Activated naive CD4-positive, alpha-beta T cell treated with anti-CD3 and anti-CD28 coated beads for 36 hours (primary cell): ENCODE data around the gene SEC63. TPM values are rescaled to one million over a fixed set of nuclear protein-coding genes. Genes with fewer than 3 reads are reported as not detected.

Experiments
- CTCF ChIA-PET: fragments of 350-600 bp; sonication (Branson Sonifier 250); formaldehyde crosslinking; loops from one replicate; lab custom pipeline; 2021; ENCODE audit warnings: antibody characterized with exemption; lab: Charles Lee
- DNase-seq: peaks from one replicate; pipeline ENCODE4 v3.0.0-alpha.2; 2020
- H3K27ac Mint-ChIP-seq: one replicate; pipeline ENCODE4 v1.8.0; 2021; ENCODE audit warnings: mild to moderate bottlenecking, mixed read lengths
- H3K27me3 Mint-ChIP-seq: one replicate; pipeline ENCODE4 v1.8.0; 2021; ENCODE audit warnings: low read depth, mixed read lengths
- H3K36me3 Mint-ChIP-seq: one replicate; pipeline ENCODE4 v1.8.0; 2021; ENCODE audit warnings: low read depth, mixed read lengths
- H3K4me1 Mint-ChIP-seq: one replicate; pipeline ENCODE4 v1.8.0; 2021; ENCODE audit warnings: low read depth, mixed read lengths
- H3K4me3 Mint-ChIP-seq: one replicate; pipeline ENCODE4 v1.8.0; 2021; ENCODE audit warnings: mild to moderate bottlenecking, moderate library complexity, mixed read lengths
- H3K9me3 Mint-ChIP-seq: one replicate; pipeline ENCODE4 v1.8.0; 2021; ENCODE audit warnings: mixed read lengths
- intact Hi-C: fragments of 100-400 bp; cut with micrococcal nuclease; formaldehyde crosslinking; loops from one replicate; pipeline ENCODE4 v1.15.1; 2023
- total RNA-seq, 2 experiments: library from RNA; stranded (reverse); gene quantifications; one replicate each; pipeline ENCODE4 v1.2.3, GENCODE V29; 2021

Gene SEC63
- total RNA-seq, 2 experiments from 2014 or later: 78.3 to 86.5 TPM

DNA sequence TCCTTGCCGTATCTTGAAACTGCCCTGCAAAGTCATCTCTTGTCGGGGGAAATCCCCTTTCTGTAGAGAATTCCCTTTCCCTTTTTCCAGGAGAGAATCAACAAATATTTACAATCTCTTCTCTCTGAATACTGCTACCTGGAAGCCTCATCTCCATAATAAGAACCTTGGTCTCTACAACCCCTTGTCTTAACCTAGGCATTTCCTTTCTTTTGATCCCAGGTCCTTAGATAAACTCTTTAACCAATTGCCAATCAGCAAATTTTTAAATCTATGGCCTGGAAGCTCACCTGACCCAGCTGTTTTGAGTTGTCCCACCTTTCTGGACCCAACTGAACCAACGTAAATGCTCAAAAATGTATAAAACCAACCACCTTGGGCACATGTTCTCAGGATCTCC, 30.6 kb upstream of the SEC63 start:
- intact Hi-C loops: no loop called here
- Mint-ChIP-seq H3K4me3 (no peak overlapping the region), H3K27ac (no peak overlapping the region), H3K36me3 (no peaks in the 10 kb centered on the region), H3K9me3 (no peaks in the 10 kb centered on the region), H3K27me3 (no peaks in the 10 kb centered on the region), H3K4me1 (no peaks in the 10 kb centered on the region)
- CTCF ChIA-PET: interaction anchor here (0.7 kb wide), 1 partner anchor 31 kb away, joined by 3 read pairs; no protein-coding TSS in a partner anchor
- no peak for DNase-seq

DNA sequence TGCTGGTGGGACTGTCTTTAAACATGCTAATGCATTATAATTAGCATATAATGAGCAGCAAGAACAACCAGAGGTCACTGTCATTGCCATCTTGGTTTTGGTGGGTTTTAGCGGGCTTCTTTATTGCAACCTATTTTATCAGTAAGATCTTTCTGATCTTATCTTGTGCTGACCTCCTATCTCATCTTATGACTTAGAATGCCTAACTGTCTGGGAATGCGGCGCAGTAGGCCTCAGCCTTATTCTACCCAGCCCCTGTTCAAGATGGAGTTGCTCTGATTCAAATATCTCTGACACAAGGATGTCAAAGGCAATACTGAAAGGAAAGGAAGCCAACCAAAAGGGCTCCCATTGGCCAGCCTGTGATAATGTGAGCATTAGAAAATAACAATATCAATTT, 29.8 kb upstream of the SEC63 start:
- Mint-ChIP-seq H3K9me3 (no peaks in the 10 kb centered on the region), H3K27me3 (no peaks in the 10 kb centered on the region), H3K27ac (no peak overlapping the region), H3K4me3 (no peak overlapping the region), H3K36me3 (no peaks in the 10 kb centered on the region), H3K4me1 (no peaks in the 10 kb centered on the region)
- CTCF ChIA-PET: interaction anchor here (0.6 kb wide), 1 partner anchor 62 kb away, joined by 3 read pairs; no protein-coding TSS in a partner anchor
- intact Hi-C loops: no loop called here
- DNase-seq: no peak

DNA sequence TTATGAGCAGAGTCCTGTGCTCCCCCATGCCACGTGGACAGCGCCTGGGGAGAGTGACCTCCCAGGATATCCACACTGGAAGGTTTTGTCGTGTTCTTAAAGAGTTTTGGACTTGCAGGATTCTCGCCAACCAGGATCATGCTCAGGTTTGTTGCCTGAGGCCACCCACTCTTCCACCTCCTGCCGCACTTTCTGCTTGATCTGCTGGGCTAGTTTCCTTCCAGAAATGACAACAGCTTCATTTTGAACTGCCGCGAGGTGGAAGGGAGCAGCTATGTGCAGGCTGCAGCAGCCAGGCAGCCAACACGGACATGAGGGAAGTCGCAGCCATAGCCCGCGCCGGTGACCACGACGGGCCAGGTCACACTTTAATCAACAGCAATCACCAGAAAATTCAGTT, 27.7 kb upstream of the SEC63 start:
- Mint-ChIP-seq H3K4me3 (no peak overlapping the region), H3K4me1 (no peaks in the 10 kb centered on the region), H3K36me3 (no peaks in the 10 kb centered on the region), H3K27ac (no peak overlapping the region), H3K9me3 (no peaks in the 10 kb centered on the region), H3K27me3 (no peaks in the 10 kb centered on the region)
- DNase-seq: no peak
- intact Hi-C loops: no loop called here
- CTCF ChIA-PET: no interaction called here

DNA sequence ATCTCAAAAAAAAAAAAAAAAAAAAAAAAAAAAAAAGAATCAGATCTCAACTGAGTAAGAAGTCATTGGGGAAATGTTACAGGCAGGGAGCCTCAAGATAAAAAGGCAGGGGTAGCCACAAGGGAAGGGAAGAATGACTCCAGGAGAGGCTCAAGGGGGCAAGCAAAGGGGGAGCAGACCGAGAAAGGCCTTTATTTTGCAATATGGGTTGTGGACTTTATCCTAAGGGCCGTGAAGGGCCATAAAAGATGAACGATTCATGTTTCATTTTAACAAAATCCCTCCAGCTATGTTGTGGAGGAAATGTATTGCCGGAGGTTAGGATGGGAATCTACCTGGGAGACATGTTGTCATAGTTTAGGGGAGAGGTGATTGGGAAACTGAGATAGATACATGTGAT, 25.8 kb upstream of the SEC63 start:
- no peak for DNase-seq
- no peak overlapping the region for H3K4me3 Mint-ChIP-seq
- H3K36me3 Mint-ChIP-seq: no peaks in the 10 kb centered on the region
- H3K27me3 Mint-ChIP-seq: no peaks in the 10 kb centered on the region
- intact Hi-C loops: no loop called here
- no peak overlapping the region for H3K27ac Mint-ChIP-seq
- H3K4me1 Mint-ChIP-seq: no peaks in the 10 kb centered on the region
- no peaks in the 10 kb centered on the region for H3K9me3 Mint-ChIP-seq
- CTCF ChIA-PET: interaction anchor here (0.6 kb wide), 2 partner anchors 9 to 34 kb away, joined by 3 to 5 read pairs; no protein-coding TSS in a partner anchor

DNA sequence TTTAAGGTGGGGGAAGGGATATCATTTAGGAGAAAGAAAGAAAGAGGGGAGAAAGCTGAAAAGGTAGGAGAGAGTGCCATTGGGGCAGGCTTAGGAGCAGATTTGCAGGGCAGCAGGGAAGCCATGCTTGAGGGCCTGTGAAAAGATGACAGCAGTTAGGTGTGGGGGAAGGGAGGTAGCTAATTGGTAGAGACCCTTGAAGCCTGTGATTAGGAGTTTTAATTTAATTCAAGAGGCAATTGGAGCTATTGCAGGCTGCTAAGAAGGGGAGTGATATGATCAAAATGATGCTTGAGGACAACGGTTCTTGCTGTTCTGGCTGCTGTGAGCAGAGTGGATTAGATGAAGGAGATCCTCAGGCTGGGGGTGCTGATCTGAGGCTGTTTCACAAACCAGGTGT, 24.5 kb upstream of the SEC63 start:
- Mint-ChIP-seq H3K27me3 (no peaks in the 10 kb centered on the region), H3K4me3 (no peak overlapping the region), H3K27ac (no peak overlapping the region), H3K4me1 (no peaks in the 10 kb centered on the region), H3K36me3 (no peaks in the 10 kb centered on the region), H3K9me3 (no peaks in the 10 kb centered on the region)
- CTCF ChIA-PET: interaction anchor here (0.5 to 5.6 kb wide), 4 partner anchors 65 to 257 kb away, joined by 3 to 57 read pairs (median 3); no protein-coding TSS in a partner anchor
- intact Hi-C loops: no loop called here
- no peak for DNase-seq

DNA sequence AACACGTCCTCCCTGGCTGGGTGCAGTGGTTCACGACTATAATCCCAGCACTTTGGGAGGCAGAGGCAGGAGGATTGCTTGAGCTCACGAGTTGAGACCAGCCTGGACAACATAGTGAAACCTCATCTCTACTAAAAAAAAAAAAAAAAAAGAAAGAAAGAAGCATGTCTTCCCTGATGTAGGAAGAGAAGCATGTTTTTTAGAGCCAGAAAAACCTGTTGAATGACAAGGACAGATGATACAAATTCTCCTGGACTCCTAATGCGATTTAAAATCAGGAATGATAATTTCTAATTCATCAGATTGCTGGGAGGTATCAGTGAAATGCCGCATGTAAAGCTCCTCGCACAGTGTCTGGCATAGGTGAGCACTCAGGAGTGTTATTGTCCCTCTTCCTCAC, 23.7 kb upstream of the SEC63 start:
- no peak for DNase-seq
- CTCF ChIA-PET: interaction anchor here (0.9 to 5.6 kb wide), 5 partner anchors 8 to 510 kb away, joined by 3 to 57 read pairs (median 5); no protein-coding TSS in a partner anchor
- H3K36me3 Mint-ChIP-seq: no peaks in the 10 kb centered on the region
- no peak overlapping the region for H3K4me3 Mint-ChIP-seq
- H3K4me1 Mint-ChIP-seq: no peaks in the 10 kb centered on the region
- H3K9me3 Mint-ChIP-seq: no peaks in the 10 kb centered on the region
- H3K27ac Mint-ChIP-seq: no peak overlapping the region
- H3K27me3 Mint-ChIP-seq: no peaks in the 10 kb centered on the region
- intact Hi-C loops: no loop called here

DNA sequence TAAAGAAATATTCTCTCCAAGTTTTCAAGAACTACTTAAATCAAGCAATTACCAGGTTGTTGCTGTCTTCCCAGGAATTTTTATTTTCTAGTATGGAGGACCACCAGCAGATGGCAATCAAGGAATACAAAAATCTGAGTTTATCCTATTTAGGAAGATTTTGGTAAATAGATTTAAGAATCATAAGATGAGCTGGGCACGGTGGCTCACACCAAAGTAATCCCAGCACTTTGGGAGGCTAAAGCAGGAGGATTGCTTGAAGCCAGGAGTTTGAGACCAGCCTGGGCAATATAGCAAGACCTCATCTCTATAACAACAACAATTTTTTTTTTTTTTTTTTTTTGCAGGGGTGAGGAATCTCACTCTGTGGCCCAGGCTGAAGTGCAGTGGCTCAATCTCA, 19.3 kb upstream of the SEC63 start:
- Mint-ChIP-seq H3K4me1 (no peaks in the 10 kb centered on the region), H3K36me3 (no peaks in the 10 kb centered on the region), H3K27me3 (no peaks in the 10 kb centered on the region), H3K9me3 (no peaks in the 10 kb centered on the region), H3K4me3 (no peak overlapping the region), H3K27ac (no peak overlapping the region)
- CTCF ChIA-PET: interaction anchor here (0.6 to 1.2 kb wide), 5 partner anchors 11 to 518 kb away, joined by 3 to 6 read pairs (median 3); no protein-coding TSS in a partner anchor
- DNase-seq: no peak
- intact Hi-C loops: loop anchor here (2.0 to 10.0 kb wide), 4 partner anchors 190 to 550 kb away; partner anchors contain the start of gene NR2E1

DNA sequence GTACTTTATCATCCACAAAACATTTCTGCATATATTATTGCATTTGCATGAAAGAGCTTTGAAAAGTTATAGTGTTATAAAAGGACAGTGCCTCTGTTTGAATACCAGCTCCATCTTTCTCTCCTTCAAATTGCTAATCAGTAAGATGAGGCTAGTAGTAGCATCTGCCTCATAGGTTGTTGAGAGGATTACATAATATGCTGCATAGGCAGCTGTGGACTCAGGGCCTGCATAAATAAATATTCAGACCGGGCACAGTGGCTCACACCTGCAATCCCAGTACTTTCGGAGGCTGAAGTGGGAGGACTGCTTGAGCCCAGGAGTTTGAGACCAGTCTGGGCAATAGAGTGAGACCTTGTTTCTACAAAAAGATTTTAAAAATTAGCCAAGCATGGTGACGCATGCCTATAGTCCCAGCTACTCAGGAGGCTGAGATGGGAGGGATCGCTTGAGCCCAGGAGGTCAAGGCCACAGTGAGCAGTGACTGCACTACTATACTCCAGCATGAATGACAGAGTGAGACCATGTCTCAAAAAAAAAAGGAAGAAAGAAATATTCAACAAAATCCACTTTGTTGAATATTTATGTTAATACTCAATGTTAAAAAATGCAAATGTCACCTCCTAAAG, 18.3 kb upstream of the SEC63 start:
- no peak overlapping the region for H3K4me3 Mint-ChIP-seq
- DNase-seq: no peak
- H3K27ac Mint-ChIP-seq: no peak overlapping the region
- H3K27me3 Mint-ChIP-seq: no peaks in the 10 kb centered on the region
- intact Hi-C loops: loop anchor here (2.0 to 10.0 kb wide), 4 partner anchors 191 to 551 kb away; partner anchors contain the start of gene NR2E1
- CTCF ChIA-PET: interaction anchor here (0.7 to 0.9 kb wide), 2 partner anchors 73 to 307 kb away, joined by 3 to 4 read pairs; no protein-coding TSS in a partner anchor
- H3K9me3 Mint-ChIP-seq: no peaks in the 10 kb centered on the region
- no peaks in the 10 kb centered on the region for H3K4me1 Mint-ChIP-seq
- no peaks in the 10 kb centered on the region for H3K36me3 Mint-ChIP-seq

DNA sequence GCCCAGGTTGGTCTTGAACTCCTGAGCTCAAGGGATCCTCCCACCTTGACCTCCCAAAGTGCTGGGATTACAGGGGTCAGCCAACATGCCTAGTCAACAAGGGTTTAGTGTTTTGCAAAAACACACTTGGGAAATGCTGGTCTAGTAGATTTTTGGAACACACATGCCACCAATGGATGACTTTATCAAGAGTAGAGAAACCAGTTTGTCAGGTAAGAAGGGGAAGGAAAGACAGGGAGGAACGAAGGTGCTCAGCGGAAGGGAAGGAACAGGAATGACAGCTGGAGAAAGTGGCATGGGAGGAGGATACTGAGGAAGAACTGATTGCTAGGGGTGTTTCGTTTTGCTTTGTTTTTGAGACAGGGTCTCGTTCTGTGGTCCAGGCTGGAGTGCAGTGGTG, 15.6 kb upstream of the SEC63 start:
- H3K9me3 Mint-ChIP-seq: no peaks in the 10 kb centered on the region
- CTCF ChIA-PET: no interaction called here
- H3K27ac Mint-ChIP-seq: no peak overlapping the region
- DNase-seq: no peak
- intact Hi-C loops: loop anchor here (10.0 kb wide), 1 partner anchor 521 kb away; no protein-coding TSS in a partner anchor
- H3K36me3 Mint-ChIP-seq: no peaks in the 10 kb centered on the region
- peaks cover 2% of the 10 kb centered on the region for H3K27me3 Mint-ChIP-seq
- no peak overlapping the region for H3K4me3 Mint-ChIP-seq
- H3K4me1 Mint-ChIP-seq: no peaks in the 10 kb centered on the region

DNA sequence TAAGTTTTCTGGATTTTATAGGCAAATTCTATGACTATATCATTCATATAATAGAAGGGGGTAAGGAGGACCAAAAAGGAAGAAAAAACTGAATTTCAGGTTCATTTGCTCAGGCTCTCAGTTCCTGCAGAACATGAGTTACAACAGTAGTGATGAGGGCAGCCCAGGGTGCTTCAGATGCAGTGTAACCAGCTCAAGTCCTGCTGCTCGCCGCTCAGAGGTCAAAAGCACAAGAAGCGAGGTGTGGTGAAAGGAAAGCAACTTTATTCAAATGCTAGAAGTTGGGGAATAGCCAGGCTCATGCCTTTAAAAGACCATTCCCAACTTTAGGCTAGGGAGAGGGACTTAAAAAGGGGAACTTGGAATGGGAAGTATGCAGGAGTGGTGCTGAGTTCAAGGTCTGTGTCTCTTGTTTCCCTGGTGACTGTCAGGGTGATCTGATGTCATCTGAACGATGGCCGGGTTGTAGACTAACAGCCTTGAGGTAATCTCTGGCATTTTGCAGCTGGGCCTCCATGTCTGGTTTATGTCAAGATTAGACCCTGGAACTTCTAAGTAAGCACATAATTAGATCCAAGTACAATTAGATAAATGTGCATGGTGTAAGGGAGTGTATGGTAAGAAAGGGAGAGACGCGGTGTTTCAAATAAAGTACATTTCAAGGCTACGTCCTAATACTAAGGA, 14.5 kb upstream of the SEC63 start:
- H3K27ac Mint-ChIP-seq: no peak overlapping the region
- CTCF ChIA-PET: interaction anchor here (2.3 kb wide), 1 partner anchor 8 kb away, joined by 7 read pairs; no protein-coding TSS in a partner anchor
- intact Hi-C loops: loop anchor here (10.0 kb wide), 1 partner anchor 522 kb away; no protein-coding TSS in a partner anchor
- no peak overlapping the region for H3K4me3 Mint-ChIP-seq
- H3K36me3 Mint-ChIP-seq: no peaks in the 10 kb centered on the region
- H3K9me3 Mint-ChIP-seq: no peaks in the 10 kb centered on the region
- no peak for DNase-seq
- peaks cover 2% of the 10 kb centered on the region for H3K27me3 Mint-ChIP-seq
- H3K4me1 Mint-ChIP-seq: no peaks in the 10 kb centered on the region

DNA sequence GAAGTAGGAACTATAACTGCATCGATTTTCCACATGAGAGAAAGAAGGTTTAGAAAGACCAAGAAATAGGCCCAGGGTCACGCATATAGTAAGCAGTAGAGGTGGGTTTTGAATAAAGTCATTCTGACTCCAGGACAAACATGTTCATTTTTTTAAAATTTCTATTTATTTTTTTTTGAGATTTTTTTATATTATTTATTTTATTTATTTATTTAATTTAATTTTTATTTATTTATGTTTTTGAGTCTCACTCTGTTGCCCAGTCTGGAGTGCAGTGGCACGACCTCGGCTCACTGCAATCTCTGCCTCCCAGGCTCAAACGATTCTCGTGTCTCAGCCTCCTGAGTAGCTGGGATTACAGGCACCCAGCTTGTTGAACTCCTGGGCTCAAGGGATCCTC, 13.2 kb upstream of the SEC63 start:
- intact Hi-C loops: loop anchor here (10.0 kb wide), 1 partner anchor 524 kb away; no protein-coding TSS in a partner anchor
- Mint-ChIP-seq H3K27ac (no peak overlapping the region), H3K4me1 (no peaks in the 10 kb centered on the region), H3K9me3 (no peaks in the 10 kb centered on the region), H3K27me3 (peaks cover 2% of the 10 kb centered on the region), H3K4me3 (no peak overlapping the region), H3K36me3 (no peaks in the 10 kb centered on the region)
- DNase-seq: no peak
- CTCF ChIA-PET: interaction anchor here (0.6 to 2.3 kb wide), 3 partner anchors 9 to 22 kb away, joined by 3 to 7 read pairs (median 5); no protein-coding TSS in a partner anchor

DNA sequence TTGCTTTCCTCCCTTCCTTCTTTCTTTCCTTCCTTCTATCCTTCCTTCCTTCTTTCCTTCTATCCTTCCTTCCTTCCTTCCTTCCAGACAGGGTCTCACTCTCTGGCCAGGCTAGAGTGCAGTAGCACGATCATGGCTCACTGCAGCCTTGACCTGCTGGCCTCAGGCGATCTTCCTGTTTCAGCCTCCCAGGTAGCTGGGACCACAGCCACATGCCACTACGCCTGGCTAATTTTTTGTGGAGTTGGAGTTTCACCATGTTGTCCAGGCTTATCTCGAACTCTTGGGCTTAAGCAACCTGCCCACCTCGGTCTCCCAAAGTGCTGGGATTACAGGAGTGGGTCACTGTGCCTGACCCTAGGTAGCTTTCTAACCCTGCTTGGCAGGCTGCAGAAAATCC, 12.2 kb upstream of the SEC63 start:
- H3K9me3 Mint-ChIP-seq: no peaks in the 10 kb centered on the region
- DNase-seq: no peak
- H3K4me3 Mint-ChIP-seq: no peak overlapping the region
- no peak overlapping the region for H3K27ac Mint-ChIP-seq
- H3K36me3 Mint-ChIP-seq: no peaks in the 10 kb centered on the region
- no peaks in the 10 kb centered on the region for H3K4me1 Mint-ChIP-seq
- CTCF ChIA-PET: interaction anchor here (2.3 kb wide), 1 partner anchor 10 kb away, joined by 7 read pairs; no protein-coding TSS in a partner anchor
- peaks cover 2% of the 10 kb centered on the region for H3K27me3 Mint-ChIP-seq
- intact Hi-C loops: loop anchor here (10.0 kb wide), 1 partner anchor 525 kb away; no protein-coding TSS in a partner anchor
